SK-N-MC (cell line): Measurements from ENCODE around the gene SORBS1.

Source experiments
- EZH2 ChIP-seq: fragments of 200-600 bp; sonication (generic); IDR thresholded peaks from one replicate; pipeline ENCODE4 v1.6.1; 2017; ENCODE audit warnings: antibody characterized with exemption
- POLR2AphosphoS5 ChIP-seq: IDR thresholded peaks from 2 replicates; pipeline ENCODE4 v1.6.1; 2012; ENCODE audit warnings: mild to moderate bottlenecking, low read depth, low read length, borderline replicate concordance

DNA sequence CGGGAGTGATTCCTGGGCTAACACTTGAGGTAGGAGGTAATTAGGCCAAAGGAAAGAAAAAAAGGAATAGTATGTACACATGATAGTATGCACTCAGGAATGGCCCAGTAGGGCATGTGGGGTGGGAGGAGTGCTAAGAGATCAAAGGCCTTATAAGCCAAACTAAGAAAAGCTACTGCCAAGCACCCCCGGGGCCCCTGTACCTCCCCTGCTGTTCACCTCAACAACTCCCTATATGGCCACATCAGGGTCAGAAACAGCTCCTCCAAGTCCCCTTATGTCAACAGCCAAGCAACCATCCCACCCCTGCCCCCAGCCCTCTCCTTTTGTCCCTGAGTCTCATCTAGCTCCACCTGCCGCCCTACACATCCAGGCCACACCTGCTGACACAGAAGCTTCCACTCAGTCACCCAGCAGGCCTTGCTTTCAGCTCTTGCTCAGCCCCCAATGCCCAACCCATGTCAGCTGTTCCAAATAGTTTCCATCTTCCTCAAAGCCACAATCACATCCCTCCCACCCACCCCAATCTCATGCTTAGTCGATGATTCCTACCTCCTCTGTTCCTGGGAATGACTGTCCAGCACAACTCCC is 80.2 kb downstream of the SORBS1 start:
- TF ChIP-seq POLR2AphosphoS5 (no peak), EZH2 (no peak)
